Glomerular endothelial cell (primary cell): Measurements from ENCODE around the gene EPB41L2. TPM values are rescaled to one million over a fixed set of nuclear protein-coding genes. Genes with fewer than 3 reads are reported as not detected.
"Not testable (repeated sequence)": the region's sequence is repeated elsewhere in the genome, so short reads cannot be mapped to it uniquely, and the experiment has no call there.

Experiments used
- DNase-seq: peaks from one replicate; pipeline ENCODE4 v3.0.0-alpha.2; 2011; ENCODE audit warnings: low read depth, low spot score; ENCODE audit errors: extremely low read depth
- total RNA-seq: library from RNA; depleted of rRNA; stranded (reverse); fragments of >200 nt; gene quantifications from 2 replicates; pipeline ENCODE4 v1.2.3, GENCODE V29; 2015

EPB41L2 gene
- total RNA-seq, 1 donor from 2014 or later = 91.5 TPM

DNA sequence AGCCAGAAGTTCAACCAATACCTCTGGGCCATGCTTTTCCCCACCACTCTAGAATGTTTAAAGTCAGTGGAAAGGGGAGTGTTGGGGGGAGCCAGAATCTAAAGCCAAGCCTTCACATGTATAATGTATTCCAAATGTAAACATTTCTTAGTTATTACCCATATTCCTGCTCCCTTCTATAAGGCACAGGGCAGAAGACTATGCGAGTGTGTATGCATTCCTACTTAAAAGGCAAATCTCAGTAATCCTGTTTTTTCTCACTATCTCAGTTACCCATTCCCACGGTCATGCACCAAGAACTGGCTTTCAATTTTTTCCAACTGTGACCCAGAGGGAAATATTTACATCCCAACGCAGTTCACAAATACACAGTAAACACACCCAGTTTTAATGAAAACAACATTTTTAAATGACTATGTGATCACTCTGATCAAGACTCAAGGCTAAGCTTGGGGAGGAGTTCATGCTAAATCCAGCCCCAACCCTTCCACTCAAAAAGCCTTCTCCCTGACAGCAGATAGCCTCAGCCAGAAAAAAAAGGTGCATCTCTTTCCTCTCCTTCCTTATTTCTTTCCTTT lies 57.5 kb downstream of the EPB41L2 start:
- no peak for DNase-seq

DNA sequence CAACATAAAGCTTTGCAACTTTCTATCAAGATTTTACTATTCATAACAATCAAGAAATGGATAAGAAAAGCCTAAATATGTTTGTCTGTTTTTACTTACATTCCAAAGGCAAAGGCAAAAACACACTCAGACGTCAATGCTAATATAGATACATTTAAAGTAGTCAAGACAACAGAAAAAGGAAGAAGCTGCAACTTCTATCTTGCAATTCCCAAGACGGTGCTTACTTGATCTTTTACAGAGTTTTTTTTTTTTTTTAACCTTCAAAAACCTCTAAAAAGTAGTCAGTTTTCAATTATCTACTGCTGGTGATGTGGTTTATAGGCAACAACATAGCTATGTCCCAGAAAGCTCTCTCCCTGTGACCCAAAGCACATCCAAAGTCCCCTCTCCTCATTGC lies 58.1 kb downstream of the EPB41L2 start:
- DNase-seq = no peak

DNA sequence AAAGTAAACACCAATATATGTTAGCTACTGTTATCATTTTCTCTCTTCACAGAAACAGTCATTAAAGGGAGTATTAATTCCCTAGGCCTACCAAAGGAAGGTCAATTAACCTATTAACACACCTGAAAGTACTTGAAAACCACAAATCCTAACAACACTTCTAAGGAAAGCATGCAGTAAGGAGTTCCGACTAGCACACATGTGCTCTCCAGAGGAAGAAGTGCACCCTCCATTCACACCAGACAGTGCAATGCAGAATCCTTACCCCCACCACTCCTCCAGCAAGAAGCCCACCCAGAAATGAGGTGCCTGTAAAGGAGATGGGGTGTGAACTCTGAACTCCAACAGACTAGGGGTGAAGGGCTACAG lies 58.7 kb downstream of the EPB41L2 start:
- DNase-seq = no peak

DNA sequence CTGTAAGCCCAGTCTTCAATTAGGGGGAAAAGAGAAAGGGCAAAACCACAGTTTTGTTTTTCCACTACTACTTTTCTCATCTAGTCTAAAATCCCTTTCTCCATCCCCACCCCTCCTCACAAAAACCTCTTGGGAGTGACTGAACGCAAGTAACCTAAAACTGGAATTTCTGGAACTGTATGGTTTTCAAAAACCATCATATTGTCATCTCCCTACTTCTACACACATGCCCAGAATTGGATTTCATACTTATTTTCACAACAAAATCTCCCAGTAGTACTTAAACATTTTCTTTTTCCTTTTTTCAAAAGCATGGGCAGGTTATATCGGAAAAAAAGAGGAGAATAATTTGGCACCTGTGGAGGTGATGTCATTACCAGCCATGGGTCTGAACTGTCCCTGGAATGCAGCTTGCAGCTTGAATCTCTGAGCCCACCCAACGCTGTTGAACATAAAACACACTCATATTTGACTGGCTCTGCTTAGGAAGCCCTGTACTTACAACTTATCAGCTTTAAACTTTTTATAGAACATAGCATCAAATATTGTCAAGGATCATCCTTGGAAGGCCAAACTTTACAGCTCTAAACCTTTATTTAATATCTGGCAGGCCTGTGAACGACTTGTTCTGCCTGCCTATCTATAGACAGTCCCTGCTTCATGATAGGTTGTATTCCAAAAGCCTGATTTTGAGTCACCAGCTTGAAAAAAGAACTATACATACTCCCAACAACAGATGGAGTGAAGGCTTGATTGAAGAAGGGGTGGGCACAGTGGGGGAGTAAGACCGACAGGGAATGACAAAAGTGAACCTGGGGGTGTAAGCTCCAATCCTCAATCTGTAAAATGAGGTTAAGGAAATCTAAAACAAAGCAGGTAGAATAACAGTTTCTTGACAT lies 59.3 kb downstream of the EPB41L2 start:
- no peak for DNase-seq

DNA sequence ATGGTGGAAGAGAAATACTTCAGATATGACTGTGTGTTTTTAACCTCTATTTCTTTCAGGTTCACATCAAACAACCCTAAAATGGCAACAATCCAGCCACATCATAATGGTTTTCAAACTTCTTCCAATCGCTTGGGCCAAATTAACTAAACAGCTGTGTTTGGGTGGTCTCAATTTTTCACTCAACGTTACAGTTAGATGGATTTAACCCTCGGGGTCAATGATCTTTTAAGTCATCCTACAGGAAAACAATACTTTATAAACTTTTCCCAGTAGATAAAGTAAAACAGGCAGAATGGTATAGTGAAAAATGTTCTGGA lies 60.4 kb downstream of the EPB41L2 start:
- DNase-seq = no peak

DNA sequence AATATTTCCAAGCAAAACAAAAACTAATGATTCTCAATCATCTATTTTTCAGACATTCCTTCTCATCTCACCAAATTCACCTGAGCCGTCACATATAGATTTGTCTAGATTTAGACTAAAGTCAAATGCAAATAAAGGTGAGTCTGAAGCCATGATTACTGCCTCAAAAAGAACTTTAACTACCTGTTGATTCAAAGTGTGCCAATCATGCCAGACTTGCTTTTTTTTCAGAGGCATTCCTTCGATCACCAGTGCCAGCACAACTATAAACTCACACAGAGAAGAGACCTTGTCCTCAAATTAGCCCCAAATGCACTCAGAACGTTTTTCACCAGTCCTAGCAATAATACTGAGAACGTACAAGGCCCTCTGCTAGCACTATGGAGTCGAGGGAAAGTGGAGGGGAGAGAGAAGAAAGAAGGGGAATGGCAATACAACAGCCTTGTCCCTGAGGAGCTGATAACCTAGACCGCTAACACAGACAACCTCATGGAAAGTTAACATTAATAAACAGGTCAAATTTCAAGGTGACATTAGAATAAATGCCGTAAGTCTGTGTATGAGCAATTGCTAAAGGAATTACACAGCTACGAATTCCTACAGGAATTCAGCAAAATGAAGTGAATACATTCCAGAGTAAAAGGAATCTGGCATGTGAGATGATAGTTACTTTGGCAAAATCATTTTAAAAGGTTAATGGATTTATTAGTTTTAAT lies 60.9 kb downstream of the EPB41L2 start:
- DNase-seq = no peak

DNA sequence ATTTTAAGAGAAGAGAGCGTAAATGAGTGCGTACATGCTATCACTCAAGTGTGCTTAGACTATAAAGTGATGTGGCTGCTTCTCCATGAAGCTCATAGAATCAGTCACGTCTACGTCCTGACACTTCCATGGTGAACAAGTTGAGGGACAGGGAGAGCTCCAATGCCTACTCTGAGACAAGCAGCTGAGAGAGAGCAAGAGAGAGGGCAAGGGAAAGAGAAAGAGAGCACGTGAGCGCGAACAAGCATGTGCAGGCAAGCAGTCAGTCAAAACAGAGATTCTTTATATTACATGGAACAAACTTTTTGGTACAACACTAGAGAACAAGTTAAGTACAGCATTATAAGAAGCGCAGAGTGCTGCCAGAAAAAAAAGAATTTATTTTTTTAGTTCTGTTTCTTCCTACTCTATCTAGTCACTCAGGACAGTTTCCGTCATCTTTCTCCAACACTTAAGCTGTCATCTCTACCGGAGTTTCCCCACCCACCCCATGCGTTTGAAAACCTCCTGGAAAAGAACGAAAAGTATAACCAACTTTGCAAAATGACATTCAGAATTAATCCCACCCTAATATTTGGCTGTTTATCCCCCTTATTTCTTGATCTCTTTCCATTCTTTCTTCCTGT lies 61.8 kb downstream of the EPB41L2 start:
- DNase-seq = no peak

DNA sequence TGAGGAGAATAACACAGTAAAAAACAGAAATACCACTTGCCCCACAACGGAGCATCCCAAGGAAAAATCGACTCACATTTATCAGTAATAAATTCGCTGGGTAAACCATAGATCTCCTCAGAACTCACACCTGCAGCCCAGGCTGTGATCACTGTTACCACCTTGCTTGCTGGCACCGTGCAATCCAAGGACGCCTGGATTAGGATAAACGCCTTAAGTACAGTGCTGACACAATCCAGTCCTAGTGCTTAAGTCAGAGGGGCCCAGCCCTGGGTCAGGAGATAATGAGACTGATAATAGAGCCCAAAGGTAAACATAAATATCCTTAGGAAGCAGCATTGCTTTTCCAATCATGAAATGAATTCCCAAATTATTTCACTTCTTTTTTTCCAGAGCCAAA lies 62.5 kb downstream of the EPB41L2 start:
- DNase-seq = no peak

DNA sequence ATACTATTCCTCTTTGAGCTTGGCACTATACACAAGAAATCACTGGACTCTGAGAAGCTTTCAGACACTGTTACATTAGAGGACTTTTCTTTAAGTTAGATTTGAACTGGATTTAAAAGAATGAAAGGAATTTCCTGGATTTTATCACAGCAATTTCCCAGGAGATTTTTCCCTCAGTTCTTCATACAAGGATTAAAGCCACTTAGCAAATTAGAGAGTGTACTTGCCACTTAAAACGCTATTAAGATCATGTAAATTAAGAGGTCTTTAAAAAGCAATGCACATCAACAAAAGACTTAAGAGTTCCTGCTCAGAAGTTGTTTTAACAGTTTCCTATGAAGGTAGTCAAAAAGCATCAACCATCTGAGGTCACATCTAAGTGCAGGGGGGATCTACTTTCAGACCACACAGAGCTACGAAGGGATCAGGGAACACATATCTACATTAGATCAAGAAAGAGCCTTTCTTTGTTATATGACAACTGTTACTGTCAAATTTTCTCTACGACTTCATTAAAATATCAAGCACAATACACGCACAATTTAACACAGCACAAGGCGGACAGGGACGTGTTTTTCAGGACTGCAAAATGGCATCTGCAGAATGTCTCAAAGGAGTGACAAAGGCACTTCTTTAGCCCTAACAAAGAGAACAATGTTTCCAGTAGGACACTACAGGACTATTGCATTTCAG lies 65.8 kb downstream of the EPB41L2 start:
- DNase-seq = peak; percentile 45

DNA sequence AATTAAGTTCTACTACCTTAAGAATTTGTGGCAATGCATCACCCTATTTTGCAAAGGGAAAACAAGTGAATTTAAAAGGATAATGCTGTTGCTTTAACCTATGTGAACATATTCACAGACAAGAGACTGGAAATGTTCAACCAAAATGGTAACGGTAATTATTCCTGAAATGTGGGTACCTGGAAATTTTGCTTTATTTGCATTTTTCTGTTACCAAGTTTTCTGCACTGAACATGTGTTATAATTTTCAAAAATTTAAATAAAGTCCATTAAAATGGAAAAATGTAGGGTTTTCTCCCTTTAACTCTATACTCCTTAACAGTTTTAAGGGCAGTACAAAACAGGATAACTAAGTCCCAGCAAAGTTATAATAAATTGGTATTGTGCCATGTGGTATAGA lies 66.4 kb downstream of the EPB41L2 start:
- DNase-seq = no peak

DNA sequence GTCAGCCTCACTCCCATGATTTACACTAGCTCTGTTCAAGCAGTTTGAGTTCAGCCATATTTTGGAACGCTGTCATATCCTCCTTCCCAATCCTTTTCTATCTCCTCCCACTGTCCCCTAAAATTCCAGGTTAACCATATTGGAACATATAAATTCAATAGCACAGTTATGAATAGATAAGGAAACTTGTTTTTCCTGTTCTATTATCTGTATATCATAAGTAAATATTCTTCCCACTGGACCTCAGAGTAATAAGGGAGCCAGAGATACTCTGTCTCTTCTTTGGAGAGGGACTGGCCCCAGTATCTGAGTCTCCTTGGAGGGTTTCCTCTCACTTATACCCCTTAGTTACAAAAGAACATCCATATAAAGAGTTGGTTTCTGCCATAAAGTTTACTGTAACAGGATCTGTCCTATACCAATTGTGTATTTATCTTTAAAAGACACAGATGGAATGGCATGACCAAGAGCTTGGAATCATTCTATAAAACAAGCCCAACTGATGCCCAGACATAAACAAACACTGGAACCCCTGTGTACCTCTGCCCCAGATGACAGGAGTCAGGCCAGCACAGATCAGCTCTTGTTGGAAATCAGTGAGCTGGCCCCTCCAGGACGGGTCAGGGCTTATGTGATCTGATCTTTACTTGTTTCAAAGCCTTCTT lies 67.1 kb downstream of the EPB41L2 start:
- DNase-seq = no peak

DNA sequence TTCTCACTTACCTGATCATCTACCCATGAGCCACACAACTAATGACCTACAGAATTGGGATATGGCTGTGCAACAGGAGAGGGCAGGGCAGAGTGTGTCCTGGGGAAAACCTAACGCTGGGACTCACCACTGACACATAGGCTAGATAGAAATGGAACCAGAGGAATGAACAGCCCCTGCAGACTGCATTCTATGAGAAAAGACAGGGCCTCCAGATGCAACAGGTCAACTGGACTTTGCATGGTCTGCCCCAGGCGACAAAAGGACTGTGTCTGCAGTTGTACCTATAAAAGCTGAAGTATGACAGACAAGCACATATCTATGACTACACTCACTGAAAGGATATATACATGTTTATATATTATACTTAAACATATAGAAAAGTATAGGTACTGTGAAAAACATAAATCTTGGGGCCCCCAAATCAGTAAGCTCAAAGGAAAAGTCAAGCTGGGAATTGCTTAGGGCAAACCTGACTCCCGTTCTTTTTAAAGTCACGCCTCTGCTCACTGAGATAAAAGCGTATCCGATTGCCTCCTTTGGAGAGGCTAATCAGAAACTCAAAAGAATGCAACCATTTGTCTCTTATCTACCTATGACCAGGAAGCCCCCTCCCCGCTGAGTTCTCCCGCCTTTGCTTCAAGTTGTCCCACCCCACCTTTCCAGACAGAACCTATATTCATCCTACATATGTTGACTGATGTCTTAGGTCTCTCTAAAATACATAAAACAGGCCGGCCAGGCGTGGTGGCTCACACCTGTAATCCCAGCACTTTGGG lies 68.5 kb downstream of the EPB41L2 start:
- DNase-seq = no peak

DNA sequence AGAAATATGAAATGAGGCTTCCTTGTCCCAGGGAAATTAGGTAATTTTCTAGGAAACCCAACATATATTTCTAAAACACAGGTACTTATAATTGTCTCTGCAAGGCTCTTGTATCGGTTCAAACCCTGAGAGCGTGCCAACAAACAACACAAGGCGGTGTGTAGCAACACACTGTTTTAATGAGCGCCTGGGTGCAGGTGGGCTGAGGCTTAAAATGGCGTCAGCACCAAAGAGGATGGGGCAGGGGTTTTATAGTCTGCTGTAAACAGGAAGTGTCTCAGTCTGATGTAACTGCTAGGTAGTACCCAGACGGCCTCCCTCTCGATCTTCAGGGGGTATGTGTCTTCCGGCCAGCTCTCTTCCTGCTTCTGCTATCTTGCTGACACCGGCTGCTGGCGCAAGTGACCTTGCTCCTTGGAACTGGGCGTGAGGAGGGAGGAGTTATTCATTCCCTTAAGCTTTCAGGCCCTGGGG lies 69.7 kb downstream of the EPB41L2 start:
- DNase-seq = no peak

DNA sequence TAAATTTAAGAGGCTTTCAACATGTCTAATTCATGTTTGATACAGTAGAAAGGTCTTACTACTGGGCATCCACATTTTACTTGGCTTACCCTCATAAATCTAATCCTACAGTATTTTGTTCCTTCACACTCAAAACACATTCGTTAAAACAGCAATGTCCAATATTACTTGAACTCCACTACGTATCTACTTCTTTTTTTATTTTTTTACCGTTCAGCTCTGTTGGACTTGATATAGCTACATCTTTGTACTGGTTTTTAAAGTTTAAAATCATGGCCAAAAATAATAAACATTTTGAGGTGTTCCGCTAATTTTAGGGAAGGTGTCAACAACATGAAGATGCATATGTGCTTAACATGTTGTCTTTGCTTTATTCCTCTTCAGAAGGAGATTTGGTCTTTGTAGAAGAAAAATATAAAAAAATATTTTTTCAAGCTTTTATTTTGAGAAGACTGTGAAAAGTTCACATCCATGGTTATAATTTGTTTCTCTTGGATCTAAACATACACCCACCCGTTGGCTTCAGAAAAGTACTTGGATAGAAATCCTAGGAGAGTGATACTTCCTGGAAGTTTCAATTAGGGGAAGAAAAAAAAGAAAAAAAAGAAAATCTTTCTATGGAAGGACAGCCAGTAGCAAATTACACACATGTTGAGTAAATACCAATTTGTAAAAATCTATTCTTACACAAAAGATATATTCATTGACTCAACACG lies 71.5 kb downstream of the EPB41L2 start:
- DNase-seq = no peak

DNA sequence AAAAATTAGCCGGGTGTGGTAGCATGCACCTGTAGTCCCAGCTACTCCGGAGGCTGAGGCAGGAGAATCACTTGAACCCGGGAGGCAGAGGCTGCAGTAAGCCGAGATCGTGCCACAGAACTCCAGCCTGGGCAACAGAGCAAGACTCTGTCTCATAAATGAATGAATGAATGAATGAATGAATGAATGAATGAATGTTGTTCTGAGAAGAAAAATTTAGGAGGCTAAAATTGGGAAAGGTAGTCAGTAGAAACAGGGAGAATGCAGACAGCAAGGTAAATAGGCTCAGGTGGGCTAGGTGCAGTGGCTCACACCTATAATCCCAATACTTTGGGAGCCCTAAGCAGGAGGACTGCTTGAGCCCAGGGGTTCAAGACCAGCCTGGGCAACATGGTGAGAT lies 75.5 kb downstream of the EPB41L2 start:
- not testable (repeated sequence) for DNase-seq

DNA sequence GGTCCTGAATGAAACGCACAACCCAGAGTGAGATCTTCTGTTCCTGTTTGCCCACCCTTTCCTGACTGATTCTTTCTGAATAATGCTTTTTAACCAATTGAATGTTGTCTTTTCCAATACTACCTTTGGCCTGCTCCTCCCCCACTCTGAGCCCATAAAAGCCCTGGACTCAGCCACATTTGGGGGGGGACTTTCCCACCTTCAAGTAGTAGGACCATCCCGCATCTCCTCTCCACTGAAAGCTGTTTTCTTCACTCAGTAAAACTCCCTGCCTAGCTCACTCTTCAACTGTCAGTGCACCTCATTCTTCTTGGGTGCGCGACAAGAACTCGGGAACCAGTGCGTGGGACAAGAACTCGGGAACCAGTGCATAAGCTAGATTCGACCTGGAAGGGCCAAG lies 77.9 kb downstream of the EPB41L2 start:
- DNase-seq = no peak

DNA sequence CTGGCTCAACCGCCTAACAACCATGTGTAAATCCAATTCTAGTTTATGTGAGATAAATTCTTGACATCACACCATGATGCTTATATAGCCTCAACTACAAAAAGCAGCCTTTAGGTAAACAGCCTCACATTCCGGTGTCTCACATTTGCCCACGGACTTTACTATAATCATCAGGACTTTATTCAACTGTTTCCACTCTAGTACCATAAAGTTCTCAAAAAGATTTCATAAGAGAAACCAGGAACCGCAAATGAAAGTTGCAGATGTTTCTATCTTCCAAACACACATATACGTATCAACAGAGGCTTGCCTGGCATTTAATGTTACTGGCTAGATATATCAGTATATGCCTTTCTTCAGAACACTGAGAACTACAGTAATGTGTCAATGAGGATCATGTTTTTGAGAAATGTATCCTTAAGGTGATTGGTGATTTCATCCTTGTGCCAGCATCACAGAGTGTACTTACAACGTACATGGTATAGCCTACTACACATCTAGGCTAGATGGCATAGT lies 80.0 kb downstream of the EPB41L2 start:
- DNase-seq = no peak

DNA sequence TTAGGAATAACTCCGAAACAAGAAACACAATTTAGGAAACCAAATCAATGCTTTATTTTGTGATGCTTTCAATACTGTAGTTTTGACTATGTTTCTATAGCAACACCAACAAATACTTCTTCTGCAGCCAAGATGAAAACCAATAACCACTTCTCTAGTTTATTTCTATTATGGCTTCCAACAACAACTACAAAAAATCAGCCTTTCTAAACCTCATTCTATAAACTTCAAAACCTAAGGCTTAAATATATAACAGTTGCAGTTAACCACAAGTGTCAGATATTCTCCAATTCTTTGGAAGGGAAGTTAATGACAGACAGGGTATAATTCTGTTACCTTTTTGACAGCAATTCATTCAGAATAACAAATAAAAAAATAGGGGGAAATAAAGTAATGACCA lies 80.9 kb downstream of the EPB41L2 start:
- DNase-seq = no peak

DNA sequence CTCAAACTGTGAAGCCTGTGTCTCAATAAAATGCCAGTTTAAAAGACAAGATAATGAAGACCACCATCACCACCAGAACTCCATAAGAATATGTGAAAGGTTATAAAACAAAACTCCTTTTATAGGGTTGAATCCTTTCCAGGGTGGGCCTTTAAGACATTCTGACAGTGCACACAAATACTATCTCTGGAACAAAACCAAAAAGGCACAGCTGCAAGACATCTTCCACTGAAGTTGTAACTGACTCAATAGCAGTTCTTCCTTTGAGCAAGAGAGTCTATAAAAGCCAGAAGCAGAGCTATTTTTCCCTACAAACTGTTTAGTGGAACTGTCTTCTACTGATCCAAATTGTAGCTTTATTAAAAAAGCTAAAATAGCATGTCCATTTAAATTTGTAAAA lies 81.6 kb downstream of the EPB41L2 start:
- DNase-seq = no peak
